Measurements from ENCODE around the gene CPNE6.

The CPNE6 gene

DNA sequence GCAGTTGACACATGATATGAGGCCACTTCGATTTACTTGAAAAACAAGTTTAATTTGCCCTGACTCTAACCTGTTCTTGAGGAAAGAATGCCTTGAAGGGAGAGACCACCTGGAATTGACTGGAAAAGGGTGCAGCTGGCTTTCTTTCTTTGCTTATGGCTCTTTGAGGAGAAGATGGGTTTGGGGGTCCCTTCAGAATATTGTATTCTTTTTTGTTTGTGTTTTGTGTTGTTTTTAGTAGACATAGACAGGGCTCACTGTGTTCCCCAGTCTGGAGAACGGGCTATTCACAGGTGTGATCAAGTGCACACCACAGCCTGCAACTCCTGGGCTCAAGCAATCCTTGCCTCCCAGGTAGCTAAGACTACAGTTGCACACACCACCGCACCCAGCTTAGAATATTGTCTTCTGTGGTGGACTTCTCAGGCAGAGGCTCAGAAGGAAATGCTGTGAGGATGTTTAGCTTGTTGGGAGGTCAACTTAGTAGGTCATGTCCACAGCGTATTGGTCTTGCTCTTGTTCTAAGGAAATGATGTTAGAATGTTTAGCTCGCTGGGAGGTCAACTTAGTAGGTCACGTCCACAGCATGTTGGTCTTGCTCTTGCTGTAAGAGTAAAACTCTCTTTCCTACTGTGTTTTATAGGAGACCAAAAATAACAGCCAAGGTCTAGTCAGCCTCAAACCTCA lies 44.9 kb downstream of the CPNE6 start:
- no peak for DNase-seq (ENCODE audit: low read depth)
- H3K4me3 ChIP-seq (ENCODE audit: low read depth, low read length): no peak overlapping the region

DNA sequence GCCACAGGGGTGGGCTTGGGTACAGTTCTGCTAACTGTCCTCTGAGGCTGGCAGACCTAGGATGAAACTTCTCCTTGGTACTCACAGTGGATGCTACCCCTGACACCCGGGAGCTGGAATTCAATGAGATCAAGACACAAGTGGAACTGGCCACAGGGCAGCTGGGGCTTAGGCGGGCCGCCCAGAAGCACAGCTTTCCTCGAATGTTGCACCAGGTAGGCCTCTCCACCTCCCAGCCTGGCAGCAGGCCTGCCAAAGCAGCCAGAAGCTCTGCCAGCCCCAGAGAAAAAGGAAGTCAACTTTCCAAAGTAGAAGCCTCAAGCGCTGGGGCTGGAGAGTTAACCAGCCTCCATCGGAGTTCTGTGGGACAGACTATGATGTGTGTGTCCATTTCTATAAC lies 45.8 kb downstream of the CPNE6 start:
- no peak for DNase-seq (ENCODE audit: low read depth)
- H3K4me3 ChIP-seq (ENCODE audit: low read depth, low read length): no peak overlapping the region

DNA sequence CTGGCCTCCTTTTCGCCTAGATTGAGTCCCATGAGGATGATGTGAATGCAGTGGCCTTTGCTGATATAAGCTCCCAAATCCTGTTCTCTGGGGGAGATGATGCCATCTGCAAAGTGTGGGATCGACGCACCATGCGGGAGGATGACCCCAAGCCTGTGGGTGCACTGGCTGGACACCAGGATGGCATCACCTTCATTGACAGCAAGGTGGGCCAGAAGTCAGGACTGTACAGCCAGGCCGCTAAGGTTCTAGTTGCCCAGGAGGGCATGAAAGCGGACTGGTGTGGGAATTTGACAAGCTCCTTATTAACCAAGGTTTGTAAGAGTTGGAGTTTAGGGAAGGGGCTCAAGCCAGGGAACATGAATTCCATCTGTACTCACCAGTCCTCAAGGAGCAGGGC lies 48.3 kb downstream of the CPNE6 start:
- DNase-seq (ENCODE audit: low read depth): no peak
- no peak overlapping the region for H3K4me3 ChIP-seq (ENCODE audit: low read depth, low read length)

DNA sequence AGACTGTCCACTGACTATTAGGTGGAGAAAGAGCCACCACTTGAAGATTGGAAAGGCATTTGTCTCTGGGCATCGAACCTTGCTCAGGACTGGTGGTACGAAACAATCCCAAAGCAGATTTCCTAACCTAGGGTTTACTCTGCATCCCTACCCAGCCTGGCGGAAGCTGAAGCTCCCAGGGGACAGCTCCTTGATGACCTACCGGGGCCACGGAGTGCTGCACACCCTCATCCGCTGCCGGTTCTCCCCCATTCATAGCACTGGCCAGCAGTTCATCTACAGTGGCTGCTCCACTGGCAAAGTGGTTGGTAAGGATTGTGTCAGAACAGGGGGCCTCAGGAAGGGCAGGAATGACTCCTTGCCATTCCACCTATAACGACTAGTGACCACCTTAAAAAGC lies 49.8 kb downstream of the CPNE6 start:
- no peak for DNase-seq (ENCODE audit: low read depth)
- H3K4me3 ChIP-seq (ENCODE audit: low read depth, low read length): no peak overlapping the region

DNA sequence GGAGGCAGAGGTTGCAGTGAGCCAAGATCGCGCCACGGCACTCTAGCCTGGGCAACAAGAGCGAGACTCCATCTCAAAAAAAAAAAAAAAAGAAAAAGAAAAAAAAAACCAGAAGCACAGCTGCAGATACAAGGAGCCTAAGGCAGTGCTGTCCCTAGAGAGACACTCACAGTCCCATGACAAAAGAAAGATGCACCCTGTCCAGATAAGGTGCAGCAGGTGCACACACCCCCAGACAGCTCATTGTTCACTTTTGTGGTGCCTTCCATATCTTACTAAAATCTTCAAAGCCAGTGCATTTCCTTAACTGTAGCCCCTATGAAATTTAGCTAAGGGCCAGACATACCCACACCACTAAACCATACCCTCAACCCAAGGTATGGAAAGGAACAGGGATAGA lies 51.1 kb downstream of the CPNE6 start:
- DNase-seq (ENCODE audit: low read depth): no peak
- H3K4me3 ChIP-seq (ENCODE audit: low read depth, low read length): no peak overlapping the region

DNA sequence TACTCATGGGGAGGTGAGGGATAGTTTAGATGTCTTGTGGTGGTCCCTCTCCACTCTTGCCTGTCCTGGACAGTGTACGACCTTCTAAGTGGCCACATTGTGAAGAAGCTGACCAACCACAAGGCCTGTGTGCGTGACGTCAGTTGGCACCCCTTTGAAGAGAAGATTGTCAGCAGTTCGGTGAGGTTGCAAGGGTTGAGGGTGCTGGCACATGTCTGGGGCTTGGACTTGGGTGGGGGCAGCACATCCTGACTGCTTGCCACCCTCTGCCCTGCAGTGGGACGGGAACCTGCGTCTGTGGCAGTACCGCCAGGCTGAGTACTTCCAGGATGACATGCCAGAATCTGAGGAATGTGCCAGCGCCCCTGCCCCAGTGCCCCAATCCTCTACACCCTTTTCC lies 51.5 kb downstream of the CPNE6 start:
- H3K4me3 ChIP-seq (ENCODE audit: low read depth, low read length): no peak overlapping the region

DNA sequence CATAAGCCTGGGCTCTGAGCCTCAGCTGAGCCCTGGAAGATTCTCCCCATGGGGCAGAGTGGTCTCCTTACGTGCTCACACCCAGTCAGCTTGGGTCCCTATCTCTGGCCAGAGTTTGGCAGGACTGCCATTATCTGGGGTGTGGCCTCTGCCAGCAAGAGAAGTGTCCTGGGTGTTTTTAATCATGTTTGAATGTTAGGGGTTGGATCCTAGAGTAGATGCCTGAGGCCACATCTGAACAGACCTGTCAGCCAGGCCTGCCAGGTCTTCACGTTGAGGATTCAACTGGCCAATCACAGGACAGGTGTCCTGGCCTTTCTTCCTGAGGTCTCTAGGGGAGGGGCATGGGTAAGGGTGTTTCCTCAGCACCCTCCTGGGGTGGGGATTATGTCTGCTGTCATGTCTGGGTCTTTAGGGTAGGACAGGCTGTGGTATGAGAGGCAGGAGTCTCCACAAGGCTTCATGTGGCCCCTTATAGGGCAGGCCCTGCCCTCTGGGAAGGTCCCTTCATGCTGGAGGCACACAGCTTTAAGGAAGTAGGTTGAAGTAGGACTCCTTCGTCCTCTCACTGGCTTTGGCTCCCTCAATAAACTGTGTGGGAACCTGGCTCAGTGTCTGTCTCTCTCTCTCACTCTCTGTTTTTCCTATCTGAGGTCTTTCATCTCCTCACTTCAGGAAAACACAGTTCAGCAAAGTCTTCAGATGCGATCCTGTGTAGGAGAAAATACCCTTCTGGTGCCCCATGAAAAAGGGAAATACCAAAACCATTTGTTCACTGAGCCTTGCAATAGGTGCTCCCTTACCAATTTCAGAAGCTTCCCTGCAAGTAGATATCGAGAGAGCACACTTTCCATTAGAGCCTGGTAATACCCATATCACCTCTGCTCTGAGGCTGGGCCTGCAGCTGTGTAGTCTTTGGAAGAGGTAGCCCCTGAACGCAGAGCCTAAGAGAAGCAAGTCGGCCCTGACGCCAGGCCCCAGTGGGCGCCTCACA lies 52.4 kb downstream of the CPNE6 start:
- DNase-seq (ENCODE audit: low read depth): no peak

More for the DNA sequence above, 51.5 kb downstream of the CPNE6 start:
- no peak for DNase-seq (ENCODE audit: low read depth)

DNA sequence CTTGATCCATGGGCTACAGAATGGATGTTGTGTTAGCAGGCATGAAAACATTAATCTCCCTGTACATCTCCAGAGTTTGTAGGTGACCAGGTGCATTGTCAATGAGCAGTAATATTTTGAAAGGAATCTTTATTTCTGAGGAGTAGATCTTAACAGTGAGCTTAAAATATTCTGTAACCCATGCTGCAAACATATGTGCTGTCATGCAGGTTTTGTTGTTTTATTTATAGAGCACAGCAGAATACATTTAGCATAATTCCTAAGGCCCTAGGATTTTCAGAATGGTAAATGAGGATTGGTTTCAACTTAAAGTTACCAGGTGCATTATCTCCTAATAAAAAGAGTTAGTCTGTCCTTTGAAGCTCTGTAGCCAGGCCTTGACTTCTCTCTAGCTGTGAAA lies 55.6 kb downstream of the CPNE6 start:
- no peak overlapping the region for H3K4me3 ChIP-seq (ENCODE audit: low read depth, low read length)
- DNase-seq (ENCODE audit: low read depth): no peak

More for the DNA sequence above, 52.4 kb downstream of the CPNE6 start:
- no peak overlapping the region for H3K4me3 ChIP-seq (ENCODE audit: low read depth, low read length)

DNA sequence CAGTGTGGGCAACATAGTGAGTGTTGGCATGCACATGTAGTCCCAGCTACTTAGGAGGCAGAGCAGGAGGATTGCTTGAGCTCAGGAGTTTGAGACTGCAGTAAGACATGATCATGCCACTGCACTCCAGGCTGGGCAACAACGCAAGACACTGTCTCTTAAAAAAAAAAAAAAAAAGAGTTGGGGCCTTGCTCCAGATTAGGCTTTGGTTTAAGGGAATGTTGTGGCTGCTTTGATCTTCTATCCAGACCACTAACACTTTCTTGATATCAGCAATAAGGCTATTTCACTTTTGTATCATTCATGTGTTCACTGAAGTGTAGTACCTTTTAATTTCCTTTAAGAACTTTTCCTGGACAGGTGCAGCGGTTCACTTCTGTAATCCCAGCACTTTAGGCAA lies 56.3 kb downstream of the CPNE6 start:
- no peak overlapping the region for H3K4me3 ChIP-seq (ENCODE audit: low read depth, low read length)
- no peak for DNase-seq (ENCODE audit: low read depth)

Measured in skeletal muscle cell (primary cell).